Stimulated activated CD4-positive, alpha-beta T cell treated with anti-CD3 and anti-CD28 coated beads, Interleukin-12 subunit alpha, Interleukin-12 subunit beta, amount 100 ng/mL, for 4 hours (primary cell): ENCODE data around the gene MUL1.
"Not testable (repeated sequence)": the region's sequence is repeated elsewhere in the genome, so short reads cannot be mapped to it uniquely, and the experiment has no call there.

Experiments
- DNase-seq: peaks from one replicate; pipeline ENCODE4 v3.0.0-alpha.2; 2020

Gene MUL1

GRCh38 chr1:20511518-20512428, 3.8 kb upstream of the MUL1 start:
- no peak for DNase-seq

- DNase-seq = no peak
Measured at GRCh38 chr1:20508411-20508771, 440 bp upstream of the MUL1 start.

GRCh38 chr1:20507248-20507563, 745 bp downstream of the MUL1 start:
- no peak for DNase-seq

- no peak for DNase-seq
Measured at GRCh38 chr1:20505488-20505887, 2.5 kb downstream of the MUL1 start.

- no peak for DNase-seq
Measured at GRCh38 chr1:20500716-20501115, 7.2 kb downstream of the MUL1 start.

- no peak for DNase-seq
Measured at GRCh38 chr1:20499718-20500117, 8.2 kb downstream of the MUL1 start.

GRCh38 chr1:20499105-20499504, 8.8 kb downstream of the MUL1 start:
- no peak for DNase-seq

GRCh38 chr1:20498116-20498515, 9.8 kb downstream of the MUL1 start:
- no peak for DNase-seq

- no peak for DNase-seq
Measured at GRCh38 chr1:20497506-20497905, 10.4 kb downstream of the MUL1 start.

GRCh38 chr1:20496725-20497383, 11.1 kb downstream of the MUL1 start:
- DNase-seq = not testable (repeated sequence)

GRCh38 chr1:20496241-20496661, 11.7 kb downstream of the MUL1 start:
- DNase-seq = no peak

- no peak for DNase-seq
Measured at GRCh38 chr1:20495661-20496060, 12.3 kb downstream of the MUL1 start.

GRCh38 chr1:20494609-20495311, 13.2 kb downstream of the MUL1 start:
- DNase-seq = no peak

GRCh38 chr1:20493839-20494608, 13.9 kb downstream of the MUL1 start:
- DNase-seq = peak; percentile 76

- DNase-seq = no peak
Measured at GRCh38 chr1:20493309-20493708, 14.6 kb downstream of the MUL1 start.

- DNase-seq = no peak
Measured at GRCh38 chr1:20492751-20493150, 15.2 kb downstream of the MUL1 start.

GRCh38 chr1:20491866-20492265, 16.1 kb downstream of the MUL1 start:
- DNase-seq = no peak

- no peak for DNase-seq
Measured at GRCh38 chr1:20491178-20491577, 16.8 kb downstream of the MUL1 start.

- no peak for DNase-seq
Measured at GRCh38 chr1:20487236-20487590, 20.7 kb downstream of the MUL1 start.

GRCh38 chr1:20486457-20487235, 21.3 kb downstream of the MUL1 start:
- no peak for DNase-seq

GRCh38 chr1:20485527-20486456, 22.2 kb downstream of the MUL1 start, which contains the start of gene CAMK2N1:
Gene CAMK2N1, minus strand, starts transcription at chr1:20486210. Its CDS starts 831 bp downstream, at chr1:20485379.
- DNase-seq = peak; percentile 59
